IPS DF 6.9 (cell line): Measurements from ENCODE around the gene JAML.

Experiments
- DNase-seq: peaks from one replicate; pipeline ENCODE4 v3.0.0-alpha.2; 2013; ENCODE audit warnings: low read depth, low spot score
- H3K27ac ChIP-seq: one replicate; pipeline ENCODE4 v1.5.1; 2013; ENCODE audit warnings: low read length, control low read depth
- H3K27me3 ChIP-seq: 2 replicates; pipeline ENCODE4 v1.6.1; 2013; ENCODE audit warnings: mild to moderate bottlenecking, low read length; ENCODE audit not compliant: control insufficient read depth, insufficient read depth
- H3K36me3 ChIP-seq: 2 replicates; pipeline ENCODE4 v1.6.1; 2013; ENCODE audit warnings: low read length; ENCODE audit not compliant: control insufficient read depth, insufficient read depth
- H3K4me1 ChIP-seq: 2 replicates; pipeline ENCODE4 v1.6.1; 2013; ENCODE audit warnings: low read length; ENCODE audit not compliant: control insufficient read depth, insufficient read depth
- H3K4me3 ChIP-seq: 2 replicates; pipeline ENCODE4 v1.5.1; 2013; ENCODE audit warnings: mild to moderate bottlenecking, low read length
- H3K9me3 ChIP-seq: 2 replicates; pipeline ENCODE4 v1.6.1; 2013; ENCODE audit warnings: low read length, inconsistent platforms; ENCODE audit not compliant: control insufficient read depth, insufficient read depth
- WGBS: extraction: QIAGEN DNeasy Blood & Tissue Kit; methylation state at CpG from one replicate; pipeline ENCODE4 v1.1.7; 2013; ENCODE audit warnings: mixed read lengths, missing lambda C conversion rate; ENCODE audit not compliant: insufficient read length, insufficient coverage; 5-methylcytosine and 5-hydroxymethylcytosine counted together

JAML gene

DNA sequence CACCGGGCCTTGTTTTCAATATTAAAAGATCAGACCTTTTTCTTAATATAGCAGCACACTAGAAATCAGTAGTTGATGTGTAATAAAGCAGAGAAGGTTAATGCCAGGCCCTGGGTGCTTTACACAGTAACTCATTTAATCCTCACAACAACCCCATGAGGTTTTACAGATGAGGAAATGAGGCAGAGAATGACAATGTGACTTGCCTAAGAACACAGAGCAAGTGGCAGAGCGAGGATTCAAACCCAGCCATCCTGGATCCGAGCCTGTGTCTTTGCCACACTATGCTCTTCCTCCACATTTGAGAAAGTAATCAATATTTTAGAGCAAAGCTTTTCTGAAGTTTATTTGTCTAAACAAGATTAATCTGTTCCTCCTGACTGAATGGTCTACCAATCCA lies 7.2 kb downstream of the JAML start:
- no peaks in the 10 kb centered on the region for H3K4me1 ChIP-seq
- no peak overlapping the region for H3K27ac ChIP-seq
- WGBS, result no CpG with 5 or more reads among the region's 3 CpGs
- no peak overlapping the region for H3K4me3 ChIP-seq
- no peaks in the 10 kb centered on the region for H3K36me3 ChIP-seq
- H3K9me3 ChIP-seq, result no peaks in the 10 kb centered on the region
- DNase-seq, result no peak
- H3K27me3 ChIP-seq, result no peaks in the 10 kb centered on the region

GRCh38 chr11:118216621-118217481 lies 8.0 kb downstream of the JAML start:
- no CpG with 5 or more reads among the region's 11 CpGs for WGBS
- no peak overlapping the region for H3K4me3 ChIP-seq
- no peak for DNase-seq
- H3K9me3 ChIP-seq, result no peaks in the 10 kb centered on the region
- H3K27me3 ChIP-seq, result no peaks in the 10 kb centered on the region
- peaks cover 2% of the 10 kb centered on the region; the same call in 1 of the 2 replicates for H3K4me1 ChIP-seq
- no peak overlapping the region for H3K27ac ChIP-seq
- H3K36me3 ChIP-seq, result no peaks in the 10 kb centered on the region

GRCh38 chr11:118215765-118216164 lies 9.0 kb downstream of the JAML start:
- no peak overlapping the region for H3K27ac ChIP-seq
- no peaks in the 10 kb centered on the region for H3K27me3 ChIP-seq
- no peaks in the 10 kb centered on the region for H3K9me3 ChIP-seq
- H3K4me3 ChIP-seq, result no peak overlapping the region
- DNase-seq, result no peak
- no CpG with 5 or more reads among the region's 7 CpGs for WGBS
- H3K36me3 ChIP-seq, result no peaks in the 10 kb centered on the region
- peaks cover 4% of the 10 kb centered on the region; the same call in 1 of the 2 replicates for H3K4me1 ChIP-seq

DNA sequence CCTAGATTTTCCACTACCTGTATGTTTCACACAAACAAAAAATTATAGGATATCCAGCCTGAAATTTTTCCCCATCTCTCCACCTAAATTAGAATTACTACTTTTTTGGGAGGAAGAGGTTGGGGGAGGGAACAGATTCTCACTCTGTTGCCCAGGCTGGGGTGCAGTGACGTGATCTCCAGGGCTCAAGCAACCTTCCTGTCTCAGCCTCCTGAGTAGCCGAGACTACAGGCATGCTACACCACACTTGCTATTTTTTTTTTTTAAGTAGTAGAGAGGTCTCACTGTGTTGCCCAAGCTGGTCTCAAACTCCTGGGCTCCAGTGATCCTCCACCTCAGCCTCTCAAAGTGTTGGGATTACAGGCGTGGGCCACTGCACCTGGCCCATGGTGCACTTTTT lies 9.5 kb downstream of the JAML start:
- H3K27ac ChIP-seq, result no peak overlapping the region
- H3K27me3 ChIP-seq, result no peaks in the 10 kb centered on the region

GRCh38 chr11:118214210-118214914 lies 10.4 kb downstream of the JAML start:
- no peak overlapping the region for H3K4me3 ChIP-seq
- H3K36me3 ChIP-seq, result no peaks in the 10 kb centered on the region
- no peaks in the 10 kb centered on the region for H3K9me3 ChIP-seq
- no peak for DNase-seq
- H3K27ac ChIP-seq, result no peak overlapping the region
- H3K4me1 ChIP-seq, result peaks cover 4% of the 10 kb centered on the region; the same call in 1 of the 2 replicates
- WGBS, result no CpG with 5 or more reads among the region's 6 CpGs
- no peaks in the 10 kb centered on the region for H3K27me3 ChIP-seq

More for the DNA sequence above, 9.5 kb downstream of the JAML start:
- H3K4me1 ChIP-seq, result peaks cover 4% of the 10 kb centered on the region; the same call in 1 of the 2 replicates
- DNase-seq, result no peak
- no CpG with 5 or more reads among the region's 3 CpGs for WGBS
- H3K36me3 ChIP-seq, result no peaks in the 10 kb centered on the region
- H3K9me3 ChIP-seq, result no peaks in the 10 kb centered on the region
- H3K4me3 ChIP-seq, result no peak overlapping the region

DNA sequence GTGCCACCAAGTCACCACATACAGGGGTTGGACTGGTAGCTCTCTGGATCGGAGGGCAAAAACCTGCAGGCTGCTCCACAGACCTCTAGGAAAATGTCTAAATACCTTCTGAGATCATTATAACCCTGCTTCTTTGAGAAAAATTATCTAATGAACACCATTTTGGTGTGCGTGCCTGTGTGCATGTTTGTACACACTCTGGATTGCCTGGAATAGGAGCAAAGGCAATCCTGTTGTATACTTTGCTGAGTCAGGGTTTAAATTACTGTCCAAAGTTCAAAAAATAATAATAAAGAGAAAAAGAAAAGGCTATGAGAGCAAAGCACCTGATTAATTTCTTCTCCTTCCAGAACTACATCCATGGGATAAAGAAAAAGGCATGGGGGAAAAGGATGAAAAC lies 11.0 kb downstream of the JAML start:
- no peaks in the 10 kb centered on the region for H3K36me3 ChIP-seq
- peaks cover 4% of the 10 kb centered on the region; the same call in 1 of the 2 replicates for H3K4me1 ChIP-seq
- DNase-seq, result no peak
- WGBS, result no CpG with 5 or more reads among the region's 2 CpGs
- H3K27me3 ChIP-seq, result no peaks in the 10 kb centered on the region
- no peak overlapping the region for H3K27ac ChIP-seq
- no peaks in the 10 kb centered on the region for H3K9me3 ChIP-seq
- H3K4me3 ChIP-seq, result no peak overlapping the region

- no peak for DNase-seq
- Histone ChIP-seq H3K4me1 (peaks cover 4% of the 10 kb centered on the region; the same call in 1 of the 2 replicates), H3K36me3 (no peaks in the 10 kb centered on the region), H3K4me3 (no peak overlapping the region), H3K27ac (no peak overlapping the region), H3K9me3 (no peaks in the 10 kb centered on the region), H3K27me3 (no peaks in the 10 kb centered on the region)
- 100% methylated on average over 1 of the region's 4 CpGs for WGBS
These were observed 11.6 kb downstream of the JAML start for GRCh38 chr11:118213201-118213600.

- peaks cover 4% of the 10 kb centered on the region; the same call in 1 of the 2 replicates for H3K4me1 ChIP-seq
- no peak overlapping the region for H3K27ac ChIP-seq
- no peaks in the 10 kb centered on the region for H3K36me3 ChIP-seq
- no peak for DNase-seq
- H3K9me3 ChIP-seq, result no peaks in the 10 kb centered on the region
- H3K27me3 ChIP-seq, result no peaks in the 10 kb centered on the region
- H3K4me3 ChIP-seq, result no peak overlapping the region
- WGBS, result no CpG with 5 or more reads among the region's 2 CpGs
These were observed 12.0 kb downstream of the JAML start for GRCh38 chr11:118212781-118213191.

DNA sequence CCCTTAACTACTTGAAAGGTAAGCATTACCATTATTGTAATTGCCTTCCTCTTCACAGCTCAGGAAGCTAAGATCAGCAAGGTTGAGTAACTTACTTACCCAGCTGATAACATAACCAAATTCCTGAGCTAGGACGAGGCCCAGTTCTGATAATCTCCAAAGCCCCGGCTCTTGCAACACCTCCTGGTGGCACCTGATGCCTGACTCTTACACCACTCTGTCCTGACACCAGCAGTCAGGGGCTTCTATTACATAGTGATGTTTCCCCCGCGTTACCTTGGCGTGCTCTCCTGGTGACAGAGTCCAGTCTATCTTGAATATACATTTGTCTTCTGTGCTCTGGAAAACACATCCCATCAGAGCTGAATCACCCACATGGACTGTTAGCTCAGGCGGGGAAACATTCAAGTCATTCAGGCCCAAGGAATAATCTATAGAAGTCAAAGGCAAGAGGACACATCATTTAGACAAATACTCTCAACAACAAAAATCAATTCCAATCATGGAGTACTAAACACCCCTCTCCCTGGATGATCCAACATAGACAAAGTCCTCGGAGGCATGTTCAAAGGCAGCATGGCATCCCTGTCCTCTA lies 12.6 kb downstream of the JAML start:
- no CpG with 5 or more reads among the region's 7 CpGs for WGBS
- Histone ChIP-seq H3K27ac (no peak overlapping the region), H3K4me1 (peaks cover 4% of the 10 kb centered on the region; the same call in 1 of the 2 replicates), H3K27me3 (no peaks in the 10 kb centered on the region), H3K36me3 (no peaks in the 10 kb centered on the region), H3K9me3 (no peaks in the 10 kb centered on the region), H3K4me3 (no peak overlapping the region)
- no peak for DNase-seq

- Histone ChIP-seq H3K36me3 (no peaks in the 10 kb centered on the region), H3K27ac (no peak overlapping the region), H3K9me3 (no peaks in the 10 kb centered on the region), H3K4me3 (no peak overlapping the region), H3K4me1 (peaks cover 4% of the 10 kb centered on the region; the same call in 1 of the 2 replicates), H3K27me3 (no peaks in the 10 kb centered on the region)
- no peak for DNase-seq
- WGBS, result no CpG with 5 or more reads among the region's 6 CpGs
These were observed 13.8 kb downstream of the JAML start for GRCh38 chr11:118211006-118211405.
